GM12873 (cell line): ENCODE data around the gene TXNDC2.

ENCODE experiments used
- TF ChIP-seq, protein P1 (sequence below): IDR thresholded peaks from 2 replicates; pipeline ENCODE4 v1.5.1; 2012; ENCODE audit warnings: low read depth, mild to moderate bottlenecking, moderate library complexity, low read length, control low read depth; ENCODE audit not compliant: insufficient read depth; ENCODE audit errors: missing control alignments

The TXNDC2 gene

DNA sequence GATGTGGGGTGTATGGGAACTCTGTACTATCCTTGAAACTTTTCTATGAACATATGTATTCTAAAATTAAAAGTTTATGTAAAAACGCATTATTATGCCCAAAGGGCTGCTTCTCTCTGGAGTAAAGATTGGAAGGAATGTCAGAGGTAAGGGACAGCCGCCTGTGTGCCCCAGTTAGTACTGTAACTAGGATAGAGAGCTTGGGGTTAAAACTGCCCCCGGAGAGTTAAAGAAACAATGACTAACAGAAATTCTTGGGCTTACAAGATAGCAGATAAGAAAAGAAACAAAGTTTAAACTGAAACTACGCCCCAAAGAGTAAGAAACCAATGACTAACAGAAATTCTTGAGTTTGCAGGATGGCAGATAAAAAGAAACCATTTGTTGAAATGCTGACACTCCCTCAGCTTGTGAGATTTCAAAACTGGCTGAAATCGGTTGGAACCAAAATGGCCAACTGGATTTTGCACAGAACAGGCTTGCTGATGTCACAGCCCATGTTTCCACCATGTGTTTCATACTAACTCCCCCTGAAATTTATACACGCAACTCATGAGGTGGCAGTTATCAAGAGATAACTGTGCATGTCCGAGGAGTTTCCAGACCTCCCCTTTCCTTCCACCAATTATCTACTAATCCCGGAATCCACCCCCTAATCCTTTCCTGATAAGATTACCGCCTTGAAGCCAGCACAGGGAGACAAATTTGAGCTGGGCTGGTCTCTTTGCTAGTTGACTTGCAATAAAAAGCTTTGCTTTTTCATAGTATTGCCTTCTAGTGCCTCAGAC is 8.7 kb upstream of the TXNDC2 start:
- TF ChIP-seq, protein P1, sequence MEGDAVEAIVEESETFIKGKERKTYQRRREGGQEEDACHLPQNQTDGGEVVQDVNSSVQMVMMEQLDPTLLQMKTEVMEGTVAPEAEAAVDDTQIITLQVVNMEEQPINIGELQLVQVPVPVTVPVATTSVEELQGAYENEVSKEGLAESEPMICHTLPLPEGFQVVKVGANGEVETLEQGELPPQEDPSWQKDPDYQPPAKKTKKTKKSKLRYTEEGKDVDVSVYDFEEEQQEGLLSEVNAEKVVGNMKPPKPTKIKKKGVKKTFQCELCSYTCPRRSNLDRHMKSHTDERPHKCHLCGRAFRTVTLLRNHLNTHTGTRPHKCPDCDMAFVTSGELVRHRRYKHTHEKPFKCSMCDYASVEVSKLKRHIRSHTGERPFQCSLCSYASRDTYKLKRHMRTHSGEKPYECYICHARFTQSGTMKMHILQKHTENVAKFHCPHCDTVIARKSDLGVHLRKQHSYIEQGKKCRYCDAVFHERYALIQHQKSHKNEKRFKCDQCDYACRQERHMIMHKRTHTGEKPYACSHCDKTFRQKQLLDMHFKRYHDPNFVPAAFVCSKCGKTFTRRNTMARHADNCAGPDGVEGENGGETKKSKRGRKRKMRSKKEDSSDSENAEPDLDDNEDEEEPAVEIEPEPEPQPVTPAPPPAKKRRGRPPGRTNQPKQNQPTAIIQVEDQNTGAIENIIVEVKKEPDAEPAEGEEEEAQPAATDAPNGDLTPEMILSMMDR, result no peak

GRCh38 chr18:9877655-9878014 is 8.1 kb upstream of the TXNDC2 start:
- TF ChIP-seq, protein P1, result no peak

GRCh38 chr18:9878095-9878494 is 7.7 kb upstream of the TXNDC2 start:
- TF ChIP-seq, protein P1, result no peak

DNA sequence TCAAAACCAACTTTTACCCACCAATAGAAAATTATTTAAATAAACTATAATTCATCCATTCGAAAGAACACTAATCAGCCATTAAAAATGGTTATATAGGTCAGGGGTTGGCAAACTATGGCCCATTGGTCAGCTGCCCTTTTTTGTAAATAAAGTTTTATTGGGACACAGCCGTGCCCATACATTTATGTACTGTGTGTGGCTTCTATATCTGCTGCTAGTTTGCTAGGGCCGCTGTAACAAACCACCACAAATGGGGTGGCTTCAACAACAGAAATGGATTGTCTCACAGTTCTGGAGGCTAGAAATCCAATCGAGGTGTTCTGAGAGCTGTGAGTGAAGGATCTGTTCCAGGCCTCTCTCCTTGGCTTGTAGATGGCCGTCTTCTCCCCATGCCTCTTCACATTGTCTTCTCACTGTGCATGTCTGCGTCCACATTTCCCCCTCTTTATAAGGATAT is 7.0 kb upstream of the TXNDC2 start:
- TF ChIP-seq, protein P1, result no peak

- TF ChIP-seq, protein P1, result no peak
Measured at GRCh38 chr18:9884090-9884489, 1.7 kb upstream of the TXNDC2 start.

GRCh38 chr18:9884532-9885140 is 1.1 kb upstream of the TXNDC2 start:
- TF ChIP-seq, protein P1, result no peak

- TF ChIP-seq, protein P1, result no peak
Measured at GRCh38 chr18:9886005-9886348, 204 bp downstream of the TXNDC2 start.
